ENCODE measurements around the gene RBP2.
A peak's percentile ranks its signal among the peaks of the same experiment; 100 is the strongest.
"Not testable (repeated sequence)": the region's sequence is repeated elsewhere in the genome, so short reads cannot be mapped to it uniquely, and the experiment has no call there.

Gene RBP2

GRCh38 chr3:139440639-139441556 is 35.4 kb downstream of the RBP2 start:
- DNase-seq = no peak

GRCh38 chr3:139439278-139439677 is 37.0 kb downstream of the RBP2 start:
- DNase-seq = no peak

- no peak for DNase-seq
Measured at GRCh38 chr3:139434764-139435307, 41.5 kb downstream of the RBP2 start.

GRCh38 chr3:139434228-139434627 is 42.1 kb downstream of the RBP2 start:
- DNase-seq = no peak

GRCh38 chr3:139433089-139433488 is 43.2 kb downstream of the RBP2 start:
- DNase-seq = no peak

GRCh38 chr3:139430493-139430892 is 45.8 kb downstream of the RBP2 start:
- DNase-seq = no peak

GRCh38 chr3:139427283-139428060 is 48.8 kb downstream of the RBP2 start:
- DNase-seq = peak; percentile 84

- DNase-seq = peak; percentile 52
Measured at GRCh38 chr3:139425745-139426400, 50.4 kb downstream of the RBP2 start.

- no peak for DNase-seq
Measured at GRCh38 chr3:139423232-139423631, 53.1 kb downstream of the RBP2 start.

GRCh38 chr3:139421460-139421859 is 54.9 kb downstream of the RBP2 start:
- DNase-seq = no peak

GRCh38 chr3:139421040-139421439 is 55.3 kb downstream of the RBP2 start:
- DNase-seq = no peak

GRCh38 chr3:139418144-139418543 is 58.2 kb downstream of the RBP2 start:
- no peak for DNase-seq

- no peak for DNase-seq
Measured at GRCh38 chr3:139416275-139416674, 60.0 kb downstream of the RBP2 start.

- DNase-seq = no peak
Measured at GRCh38 chr3:139414608-139415224, 61.6 kb downstream of the RBP2 start.

- DNase-seq = not testable (repeated sequence)
Measured at GRCh38 chr3:139412891-139413290, 63.4 kb downstream of the RBP2 start.
